ENCODE data around the gene ZNF628. TPM values are rescaled to one million over a fixed set of nuclear protein-coding genes. Genes with fewer than 3 reads are reported as not detected.

ZNF628 gene
- total RNA-seq, 1 donor from 2014 or later = 1.4 TPM

DNA sequence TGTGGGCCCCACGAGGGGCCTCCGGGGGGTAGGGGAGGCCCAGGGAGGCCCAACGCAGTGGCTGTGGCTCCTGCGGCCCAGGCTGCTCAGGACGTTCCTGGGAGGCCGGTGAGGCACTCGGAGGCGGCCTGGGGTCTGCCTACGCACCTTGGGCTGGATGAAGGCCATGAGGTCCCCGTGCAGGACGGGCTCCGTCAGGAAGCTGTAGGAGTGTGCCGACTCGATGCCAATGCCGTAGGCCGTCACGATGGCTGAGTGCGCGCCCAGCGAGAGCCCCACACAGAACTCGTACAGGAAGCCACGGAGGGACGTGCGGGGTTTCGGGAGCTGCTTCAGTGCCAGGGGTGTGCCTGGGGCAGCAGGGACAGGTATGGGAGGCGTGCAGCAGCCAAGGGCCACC lies 54.6 kb downstream of the ZNF628 start:
- DNase-seq = no peak

Other genes starting within 250 kb of the ZNF628 start
- gene TMEM86B, start 247.9 kb upstream of the ZNF628 start, total RNA-seq = 1.0 and 1.1 TPM in 2 replicates
- 23.8 and 54.5 TPM in 2 replicates for gene PPP6R1, start 217.6 kb upstream of the ZNF628 start, total RNA-seq
- 23.5 and 41.4 TPM in 2 replicates for gene HSPBP1, start 196.5 kb upstream of the ZNF628 start, total RNA-seq
- gene BRSK1, start 192.6 kb upstream of the ZNF628 start, total RNA-seq = 0.79 and 2.2 TPM in 2 replicates
- gene TMEM150B, start 151.3 kb upstream of the ZNF628 start, total RNA-seq = not detected in 2 replicates
- 6.1 and 6.7 TPM in 2 replicates for gene KMT5C, start 136.7 kb upstream of the ZNF628 start, total RNA-seq
- not detected in 2 replicates for gene COX6B2, start 121.9 kb upstream of the ZNF628 start, total RNA-seq
- gene GARIN5B, start 113.4 kb upstream of the ZNF628 start, total RNA-seq = not detected in 2 replicates
- gene IL11, start 106.2 kb upstream of the ZNF628 start, total RNA-seq = 0.17 TPM in 1 of 2 replicates, not detected in the other
- gene TMEM190, start 99.8 kb upstream of the ZNF628 start, total RNA-seq = not detected in 2 replicates
- gene TMEM238, start 92.3 kb upstream of the ZNF628 start, total RNA-seq = 0.34 and 1.0 TPM in 2 replicates
- gene RPL28, start 90.7 kb upstream of the ZNF628 start, total RNA-seq = 257 and 280 TPM in 2 replicates
- gene UBE2S, start 68.8 kb upstream of the ZNF628 start, total RNA-seq = 47.8 and 96.0 TPM in 2 replicates
- not detected in 2 replicates for gene SHISA7, start 33.3 kb upstream of the ZNF628 start, total RNA-seq
- 56.2 and 76.5 TPM in 2 replicates for gene ISOC2, start 15.0 kb upstream of the ZNF628 start, total RNA-seq
- not detected in 2 replicates for gene C19orf85, start 11.9 kb upstream of the ZNF628 start, total RNA-seq
- gene NAT14, start 8.6 kb downstream of the ZNF628 start, total RNA-seq = 8.7 and 14.5 TPM in 2 replicates
- 0.19 and 0.51 TPM in 2 replicates for gene SSC5D, start 11.8 kb downstream of the ZNF628 start, total RNA-seq
- not detected in 2 replicates for gene SBK2, start 60.5 kb downstream of the ZNF628 start, total RNA-seq
- 0.17 and 0.74 TPM in 2 replicates for gene SBK3, start 68.9 kb downstream of the ZNF628 start, total RNA-seq
- gene ZNF579, start 104.2 kb downstream of the ZNF628 start, total RNA-seq = 3.2 and 6.7 TPM in 2 replicates
- 3.9 and 4.9 TPM in 2 replicates for gene FIZ1, start 122.9 kb downstream of the ZNF628 start, total RNA-seq
- gene ZNF524, start 123.7 kb downstream of the ZNF628 start, total RNA-seq = 12.3 and 14.8 TPM in 2 replicates
- gene ZNF865, start 129.0 kb downstream of the ZNF628 start, total RNA-seq = 1.4 and 2.6 TPM in 2 replicates
- 3.9 and 5.3 TPM in 2 replicates for gene ZNF784, start 147.9 kb downstream of the ZNF628 start, total RNA-seq
- 2.0 and 3.6 TPM in 2 replicates for gene ZNF580, start 164.4 kb downstream of the ZNF628 start, total RNA-seq
- gene ZNF581, start 167.0 kb downstream of the ZNF628 start, total RNA-seq = 16.3 and 20.8 TPM in 2 replicates
- 7.8 and 13.9 TPM in 2 replicates for gene CCDC106, start 171.6 kb downstream of the ZNF628 start, total RNA-seq
- 84.1 and 172 TPM in 2 replicates for gene U2AF2, start 178.4 kb downstream of the ZNF628 start, total RNA-seq
- 71.6 and 243 TPM in 2 replicates for gene EPN1, start 198.6 kb downstream of the ZNF628 start, total RNA-seq

All from dermis blood vessel endothelial cell (primary cell).